Heart right ventricle (tissue), 16 donors: ENCODE results near the gene TMEM121B. TPM values are rescaled to one million over a fixed set of nuclear protein-coding genes. Genes with fewer than 3 reads are reported as not detected.

Experiments used
- ATAC-seq, 8 donors: fragments of 200-7000 bp; cut with Tn5 transposase; one replicate each; pipeline ENCODE4 v1.9.1; 2020; ENCODE audit warnings: mild to moderate bottlenecking in 8 of 8, moderate library complexity in 8 of 8, moderate number of reproducible peaks in 1 of 8
- DNase-seq, 2 donors: peaks; one replicate each; pipeline ENCODE4 v3.0.0-alpha.2; 2020
- H3K27ac ChIP-seq, 10 donors: fragments of 200-600 bp; sonication (generic) in 2 of 10; one replicate each; pipeline versions ENCODE4 v1.5.0 to v1.8.0; 2020 to 2022; ENCODE audit warnings: mild to moderate bottlenecking in 3 of 10
- H3K27me3 ChIP-seq, 7 donors: fragments of 200-600 bp; one replicate each; pipeline ENCODE4 v1.8.0; 2021 to 2022; ENCODE audit warnings: mild to moderate bottlenecking in 2 of 7
- H3K36me3 ChIP-seq, 9 donors: fragments of 200-600 bp; sonication (generic) in 1 of 9; one replicate each; pipeline versions ENCODE4 v1.5.0 to v1.8.0; 2020 to 2022; ENCODE audit warnings: mild to moderate bottlenecking in 2 of 9
- H3K4me1 ChIP-seq, 9 donors: fragments of 200-600 bp; sonication (generic) in 1 of 9; one replicate each; pipeline versions ENCODE4 v1.5.0 to v1.8.0; 2020 to 2022; ENCODE audit warnings: mild to moderate bottlenecking in 4 of 9
- H3K4me3 ChIP-seq, 10 donors: fragments of 200-600 bp; sonication (generic) in 2 of 10; one replicate each; pipeline versions ENCODE4 v1.5.0 to v1.8.0; 2020 to 2022; ENCODE audit warnings: mild to moderate bottlenecking in 7 of 10, moderate library complexity in 2 of 10
- H3K9me3 ChIP-seq, 11 donors: fragments of 200-600 bp in 10 of 11; sonication (generic) in 2 of 11; one replicate each; pipeline versions ENCODE4 v1.5.0 to v1.8.0; 2013 to 2022; ENCODE audit warnings: mild to moderate bottlenecking in 2 of 11, control low read depth in 1 of 11, moderate library complexity in 1 of 11
- CTCF ChIP-seq, 9 donors: fragments of 200-600 bp; sonication (generic) in 2 of 9; IDR thresholded peaks; one replicate each; pipeline versions ENCODE4 v1.5.0 to v1.8.0; 2021 to 2022; ENCODE audit warnings: antibody characterized with exemption in 9 of 9, mild to moderate bottlenecking in 5 of 9, moderate library complexity in 1 of 9
- WGBS, 2 donors: extraction: QIAGEN DNeasy Blood & Tissue Kit; methylation state at CpG; one replicate each; pipeline ENCODE4 v1.1.7; 2013; ENCODE audit warnings: inconsistent platforms in 1 of 2; 5-methylcytosine and 5-hydroxymethylcytosine counted together
- intact Hi-C, 10 donors: fragments of 100-400 bp; cut with DNase I; formaldehyde crosslinking; loops; one replicate each; pipeline versions ENCODE4 v1.11.1 to v1.14.2; 2022
- polyA plus RNA-seq, 2 donors: library from polyadenylated mRNA; stranded (reverse); fragments of 200-250 nt; gene quantifications; one replicate each; pipeline ENCODE4 v1.2.3, GENCODE V29; 2013
- total RNA-seq, 10 donors: library from RNA; stranded (reverse); fragmentation: NEBNext Ultra II Directional in 3 of 10; extraction: Animal tissue kit (Norgen Biotek cat#: 25700) in 3 of 10; gene quantifications; one replicate each; pipeline versions ENCODE4 v1.2.1 to v1.2.4, GENCODE V29; 2021 to 2023
- donor health status: Arrhythmogenic right ventricular cardiomyopathy.
- donor health status: ischemic (EF 13 %, LVEDD 7.1; RV severe dilation, severe dysfunction).
- donor health status: healthy with polysubstance abuse.
- donor health status: DM: no; HTN: yes; CAD: no.
- donor health status: DM: no; HTN: no; CAD: no.
- donor health status: ischemic (EF 25% LVEDD 6.9; RV normal size, moderate dysfunction).
- donor health status: ischemic (EF 25% LVEDD 5.7; RV mildly dilated, moderate dysfunction).
- donor health status: healthy.
- donor health status: DM: yes; HTN: yes; CAD: no.
- donor health status: Ischemic cardiomyopathy.
- donor health status: ischemic (EF 35%, LVEDD 5.7; RV mildly dilated, moderate dysfunction).
- donor health status: nonischemic (EF 11% LVEDD 7.7; RV severe dilation, severe dysfunction).
- donor health status: DM: yes; HTN: yes; CAD: no.
- donor health status: PGD.
- donor health status: ischemic (EF 29% LVEDD 5.4; RV normal size, mild dysfunction).
- donor health status: nonischemic (EF 23%, LVEDD 6.1; RV moderate dilation, normal function).

TMEM121B gene
- total and polyA plus RNA-seq, 12 donors: 0.41 to 3.3 (median 1.9) TPM

- WGBS, 2 donors: 56 to 65% methylated on average over 4 of the region's 4 CpGs
- ATAC-seq (no peak), DNase-seq (no peak)
- Histone ChIP-seq H3K4me3 (no peak overlapping the region), H3K27ac (peak overlapping the region in 1 of 10 donors; percentile 81), H3K27me3 (peaks cover 0 to 7% (median 0%) of the 10 kb centered on the region in 7 donors), H3K9me3 (no peaks in the 10 kb centered on the region), H3K36me3 (peaks cover 0 to 9% (median 0%) of the 10 kb centered on the region in 9 donors), H3K4me1 (peaks cover 3 to 70% (median 17%) of the 10 kb centered on the region in 9 donors)
- no peak for TF ChIP-seq CTCF (IDR thresholded peaks at IDR 0.05)
- intact Hi-C loops: loop anchor here in 2 of 10 donors (5.0 to 10.0 kb wide), 2 partner anchors 50 to 57 kb away; no protein-coding TSS in a partner anchor
Measured at GRCh38 chr22:17115236-17115635, 5.9 kb downstream of the TMEM121B start.

- 84 to 85% methylated on average over 9 of the region's 9 CpGs for WGBS, 2 donors
- Histone ChIP-seq H3K27me3 (peaks cover 0 to 6% (median 0%) of the 10 kb centered on the region in 7 donors), H3K4me3 (no peak overlapping the region), H3K4me1 (peaks cover 3 to 73% (median 17%) of the 10 kb centered on the region in 9 donors), H3K36me3 (peaks cover 0 to 13% (median 1%) of the 10 kb centered on the region in 9 donors), H3K27ac (peak overlapping the region in 1 of 10 donors; percentile 81), H3K9me3 (no peaks in the 10 kb centered on the region)
- TF ChIP-seq CTCF (IDR thresholded peaks at IDR 0.05): no peak
- DNase-seq (no peak), ATAC-seq (no peak)
- intact Hi-C loops: loop anchor here in 2 of 10 donors (5.0 to 10.0 kb wide), 2 partner anchors 50 to 57 kb away; no protein-coding TSS in a partner anchor
Measured at GRCh38 chr22:17114898-17115235, 6.3 kb downstream of the TMEM121B start.

GRCh38 chr22:17114173-17114897 is 6.8 kb downstream of the TMEM121B start:
- no peak for ATAC-seq
- peak overlapping the region in 1 of 10 donors; percentile 81 for H3K27ac ChIP-seq
- no peak for DNase-seq
- H3K4me3 ChIP-seq: no peak overlapping the region
- intact Hi-C loops: loop anchor here in 1 of 10 donors (10.0 kb wide), 1 partner anchor 50 kb away; no protein-coding TSS in a partner anchor
- TF ChIP-seq CTCF (IDR thresholded peaks at IDR 0.05): no peak
- H3K36me3 ChIP-seq: peaks cover 0 to 18% (median 7%) of the 10 kb centered on the region in 9 donors
- no peaks in the 10 kb centered on the region for H3K9me3 ChIP-seq
- 68 to 70% methylated on average over 13 of the region's 13 CpGs for WGBS, 2 donors
- H3K4me1 ChIP-seq: peaks cover 3 to 73% (median 17%) of the 10 kb centered on the region in 9 donors
- H3K27me3 ChIP-seq: peaks cover 0 to under 1% (median 0%) of the 10 kb centered on the region in 7 donors

- Histone ChIP-seq H3K9me3 (no peaks in the 10 kb centered on the region), H3K36me3 (peaks cover 0 to 25% (median 11%) of the 10 kb centered on the region in 9 donors), H3K4me3 (no peak overlapping the region), H3K27ac (no peak overlapping the region), H3K4me1 (peaks cover 3 to 68% (median 13%) of the 10 kb centered on the region in 9 donors), H3K27me3 (no peaks in the 10 kb centered on the region)
- no peak for ATAC-seq
- no peak for DNase-seq
- intact Hi-C loops: loop anchor here in 1 of 10 donors (10.0 kb wide), 1 partner anchor 51 kb away; no protein-coding TSS in a partner anchor
- WGBS, 2 donors: 76 to 85% methylated on average over 8 of the region's 8 CpGs
- no peak for TF ChIP-seq CTCF (IDR thresholded peaks at IDR 0.05)
Measured at GRCh38 chr22:17113600-17113999, 7.6 kb downstream of the TMEM121B start.
